Subcutaneous adipose tissue (tissue), 4 donors: ENCODE data around the gene TEAD3. TPM values are rescaled to one million over a fixed set of nuclear protein-coding genes. Genes with fewer than 3 reads are reported as not detected.

Source experiments
- total RNA-seq, 4 donors: library from RNA; depleted of rRNA; stranded (reverse); fragments of >200 nt; gene quantifications; one replicate each; pipeline ENCODE4 v1.1.0, GENCODE V29; 2016
- TF ChIP-seq, protein P1 (sequence below): fragments of 450-650 bp; IDR thresholded peaks from one replicate; pipeline ENCODE4 v1.5.1; 2016; ENCODE audit warnings: low read depth, mild to moderate bottlenecking, control low read depth, antibody characterized with exemption, moderate library complexity

The TEAD3 gene
- total RNA-seq, 4 donors from 2014 or later = 4.1 to 6.2 (median 4.7) TPM

GRCh38 chr6:35493307-35493983 is 3.4 kb downstream of the TEAD3 start:
- TF ChIP-seq, protein P1, sequence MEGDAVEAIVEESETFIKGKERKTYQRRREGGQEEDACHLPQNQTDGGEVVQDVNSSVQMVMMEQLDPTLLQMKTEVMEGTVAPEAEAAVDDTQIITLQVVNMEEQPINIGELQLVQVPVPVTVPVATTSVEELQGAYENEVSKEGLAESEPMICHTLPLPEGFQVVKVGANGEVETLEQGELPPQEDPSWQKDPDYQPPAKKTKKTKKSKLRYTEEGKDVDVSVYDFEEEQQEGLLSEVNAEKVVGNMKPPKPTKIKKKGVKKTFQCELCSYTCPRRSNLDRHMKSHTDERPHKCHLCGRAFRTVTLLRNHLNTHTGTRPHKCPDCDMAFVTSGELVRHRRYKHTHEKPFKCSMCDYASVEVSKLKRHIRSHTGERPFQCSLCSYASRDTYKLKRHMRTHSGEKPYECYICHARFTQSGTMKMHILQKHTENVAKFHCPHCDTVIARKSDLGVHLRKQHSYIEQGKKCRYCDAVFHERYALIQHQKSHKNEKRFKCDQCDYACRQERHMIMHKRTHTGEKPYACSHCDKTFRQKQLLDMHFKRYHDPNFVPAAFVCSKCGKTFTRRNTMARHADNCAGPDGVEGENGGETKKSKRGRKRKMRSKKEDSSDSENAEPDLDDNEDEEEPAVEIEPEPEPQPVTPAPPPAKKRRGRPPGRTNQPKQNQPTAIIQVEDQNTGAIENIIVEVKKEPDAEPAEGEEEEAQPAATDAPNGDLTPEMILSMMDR = no peak

DNA sequence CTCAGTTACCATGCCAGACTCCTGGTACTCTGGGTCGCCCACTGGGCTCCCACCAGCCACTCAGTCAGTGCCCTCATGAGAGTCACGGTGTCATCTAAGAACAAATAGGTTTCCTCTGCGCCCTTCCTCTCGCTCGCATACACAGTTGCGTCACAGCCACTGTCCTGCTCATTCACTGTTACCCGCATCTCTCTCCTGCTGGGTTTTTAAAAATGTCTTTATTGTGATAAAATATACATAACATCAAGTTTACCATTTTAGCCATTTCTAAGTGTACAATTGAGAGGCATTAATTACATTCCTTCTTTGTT is 4.0 kb downstream of the TEAD3 start:
- TF ChIP-seq, protein P1 = no peak

GRCh38 chr6:35492258-35492973 is 4.5 kb downstream of the TEAD3 start:
- TF ChIP-seq, protein P1 = no peak

DNA sequence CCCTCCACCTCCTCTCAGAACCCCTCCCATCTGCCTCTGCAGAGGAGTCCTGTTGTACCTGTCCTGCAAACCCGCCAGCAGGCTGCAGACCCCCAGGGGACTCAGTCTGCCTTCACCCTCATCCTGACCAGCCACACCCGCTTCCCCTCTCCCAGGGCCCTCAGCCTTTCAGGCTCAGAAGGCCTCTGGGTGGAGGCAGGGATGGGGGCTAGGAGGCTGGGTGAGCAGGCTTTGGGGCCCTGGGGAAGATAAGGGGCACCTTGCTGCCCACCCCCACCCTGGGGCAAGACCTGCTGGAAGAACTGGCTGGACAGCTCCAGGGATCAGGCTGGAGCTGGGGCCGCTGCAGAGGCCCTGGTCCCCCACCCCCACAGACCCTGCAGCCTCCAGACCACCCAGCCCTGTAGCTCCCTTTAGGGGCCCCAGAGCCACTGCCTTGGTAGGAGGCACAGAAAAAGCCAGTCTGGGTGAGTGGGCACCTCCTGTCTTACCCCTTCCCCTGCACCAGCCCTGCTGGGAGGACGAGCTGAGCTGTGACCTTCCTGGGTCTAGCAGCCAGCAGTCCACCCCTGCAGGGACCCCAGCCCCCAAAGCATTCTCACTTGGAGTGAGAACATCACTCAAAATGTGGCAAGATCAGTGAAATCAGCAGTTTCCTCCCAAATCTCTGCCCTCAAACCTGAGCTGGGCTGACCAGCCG is 5.2 kb downstream of the TEAD3 start:
- TF ChIP-seq, protein P1 = no peak

GRCh38 chr6:35490821-35491557 is 5.9 kb downstream of the TEAD3 start:
- TF ChIP-seq, protein P1 = no peak

GRCh38 chr6:35489995-35490791 is 6.7 kb downstream of the TEAD3 start:
- TF ChIP-seq, protein P1 = no peak
